ENCODE data around the gene CENPW. TPM values are rescaled to one million over a fixed set of nuclear protein-coding genes. Genes with fewer than 3 reads are reported as not detected.

The CENPW gene
- total and polyA plus RNA-seq, 9 of the 15 experiments (the other 6 are each of a cell fraction or from before 2014, with no cell fraction given), result 48.7 to 285 (median 82.8) TPM

- POLR2A ChIA-PET, result no interaction called here
- ATAC-seq (no peak), DNase-seq (ENCODE audit: extremely low read depth in 1 of 4, low spot score in 3 of 4) (no peak), FAIRE-seq (no peak)
- Histone ChIP-seq H3K27me3 (ENCODE audit: control insufficient read depth in 2 of 2, insufficient read depth in 2 of 2, low read length in 2 of 2) (no peaks in the 10 kb centered on the region), H3K9me1 (ENCODE audit: control insufficient read depth, insufficient read depth, low read length) (no peaks in the 10 kb centered on the region), H3K9ac (ENCODE audit: insufficient read depth in 1 of 2, low read depth in 2 of 2, low read length in 2 of 2) (no peak overlapping the region), H3K9me3 (replicated peaks; ENCODE audit: control insufficient read depth, insufficient read depth, low read depth, low read length) (no peaks in the 10 kb centered on the region), H3K27ac (ENCODE audit: extremely low read depth, low read depth, low read length) (no peak overlapping the region), H3K4me1 (replicated peaks in 1 of 2; ENCODE audit: control insufficient read depth in 2 of 2, insufficient read depth in 2 of 2, low read length in 2 of 2) (no peaks in the 10 kb centered on the region), H3K36me3 (ENCODE audit: control insufficient read depth, insufficient read depth, low read length) (no peaks in the 10 kb centered on the region), H3K4me2 (ENCODE audit: insufficient read depth, low read length) (no peak overlapping the region), H2AFZ (ENCODE audit: low read depth, low read length) (no peak overlapping the region), H4K20me1 (replicated peaks; ENCODE audit: control insufficient read depth, insufficient read depth, low read length) (no peaks in the 10 kb centered on the region), H3K79me2 (ENCODE audit: control insufficient read depth, insufficient read depth, low read length) (no peaks in the 10 kb centered on the region), H3K4me3 (no peak overlapping the region)
- CTCF ChIA-PET (ENCODE audit: low intra/inter-chr PET ratio), result no interaction called here
- intact Hi-C loops (cut with micrococcal nuclease), result loop anchor here (10.0 kb wide), 1 partner anchor 139 kb away; no protein-coding TSS in a partner anchor
- no peak for TF ChIP-seq NCOA4 (IDR thresholded peaks at IDR 0.05; ENCODE audit: partially characterized antibody)
- TF ChIP-seq KAT2B (IDR thresholded peaks at IDR 0.05; ENCODE audit: low read depth, low read length), result no peak
- TF ChIP-seq ZNF146 (CRISPR knock-in tag; IDR thresholded peaks at IDR 0.05; ENCODE audit: unreplicated experiment), result no peak
- no peak for TF ChIP-seq ZFPM2 (CRISPR knock-in tag; IDR thresholded peaks at IDR 0.05)
- TF ChIP-seq ZNF133 (CRISPR knock-in tag; IDR thresholded peaks at IDR 0.05), result no peak
- no peak for TF ChIP-seq HOXB6 (CRISPR knock-in tag; IDR thresholded peaks at IDR 0.05; ENCODE audit: borderline replicate concordance)
- no peak for TF ChIP-seq CREB1 (IDR thresholded peaks at IDR 0.05)
- TF ChIP-seq CREB1 (CRISPR knock-in tag; IDR thresholded peaks at IDR 0.05), result no peak
- TF ChIP-seq, protein P1, sequence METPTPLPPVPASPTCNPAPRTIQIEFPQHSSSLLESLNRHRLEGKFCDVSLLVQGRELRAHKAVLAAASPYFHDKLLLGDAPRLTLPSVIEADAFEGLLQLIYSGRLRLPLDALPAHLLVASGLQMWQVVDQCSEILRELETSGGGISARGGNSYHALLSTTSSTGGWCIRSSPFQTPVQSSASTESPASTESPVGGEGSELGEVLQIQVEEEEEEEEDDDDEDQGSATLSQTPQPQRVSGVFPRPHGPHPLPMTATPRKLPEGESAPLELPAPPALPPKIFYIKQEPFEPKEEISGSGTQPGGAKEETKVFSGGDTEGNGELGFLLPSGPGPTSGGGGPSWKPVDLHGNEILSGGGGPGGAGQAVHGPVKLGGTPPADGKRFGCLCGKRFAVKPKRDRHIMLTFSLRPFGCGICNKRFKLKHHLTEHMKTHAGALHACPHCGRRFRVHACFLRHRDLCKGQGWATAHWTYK (CRISPR knock-in tag; IDR thresholded peaks at IDR 0.05), result no peak
- no peak for TF ChIP-seq STAG1 (CRISPR knock-in tag; IDR thresholded peaks at IDR 0.05; ENCODE audit: borderline replicate concordance)
- TF ChIP-seq HMG20A (CRISPR knock-in tag; conservative IDR thresholded peaks at IDR 0.05), result no peak
- TF ChIP-seq SAFB (IDR thresholded peaks at IDR 0.05; ENCODE audit: borderline replicate concordance, low read depth, low read length), result no peak
- no TSS peak for BruUV-seq (replicated peaks)
- WGBS (ENCODE audit: insufficient coverage, low coverage, missing lambda C conversion rate), result 0% methylated on average over 1 of the region's 1 CpG
- in situ Hi-C loops (cut with MboI), result no loop called here
Observed at GRCh38 chr6:126313941-126314340, 26.0 kb upstream of the CENPW start.

Data from K562 (cell line).